ENCODE data around the gene DLG2.

Gene DLG2

GRCh38 chr11:85170184-85170583 is 457.0 kb downstream of the DLG2 start:
- DNase-seq (ENCODE audit: low read depth): no peak
- TF ChIP-seq CTCF (IDR thresholded peaks at IDR 0.05; ENCODE audit: low read depth, low read length, missing control alignments): no peak
- no peak overlapping the region for H3K4me3 ChIP-seq (ENCODE audit: low read depth, low read length)

GRCh38 chr11:85167471-85167870 is 459.7 kb downstream of the DLG2 start:
- no peak for TF ChIP-seq CTCF (IDR thresholded peaks at IDR 0.05; ENCODE audit: low read depth, low read length, missing control alignments)
- no peak for DNase-seq (ENCODE audit: low read depth)
- no peak overlapping the region for H3K4me3 ChIP-seq (ENCODE audit: low read depth, low read length)

GRCh38 chr11:85167038-85167437 is 460.1 kb downstream of the DLG2 start:
- TF ChIP-seq CTCF (IDR thresholded peaks at IDR 0.05; ENCODE audit: low read depth, low read length, missing control alignments): no peak
- DNase-seq (ENCODE audit: low read depth): no peak

GRCh38 chr11:85165819-85166218 is 461.3 kb downstream of the DLG2 start:
- H3K4me3 ChIP-seq (ENCODE audit: low read depth, low read length): no peak overlapping the region
- no peak for TF ChIP-seq CTCF (IDR thresholded peaks at IDR 0.05; ENCODE audit: low read depth, low read length, missing control alignments)
- DNase-seq (ENCODE audit: low read depth): no peak

More at GRCh38 chr11:85167038-85167437, 460.1 kb downstream of the DLG2 start:
- no peak overlapping the region for H3K4me3 ChIP-seq (ENCODE audit: low read depth, low read length)

- no peak overlapping the region for H3K4me3 ChIP-seq (ENCODE audit: low read depth, low read length)
- no peak for DNase-seq (ENCODE audit: low read depth)
- no peak for TF ChIP-seq CTCF (IDR thresholded peaks at IDR 0.05; ENCODE audit: low read depth, low read length, missing control alignments)
Observed at GRCh38 chr11:85164743-85165142, 462.4 kb downstream of the DLG2 start.

GRCh38 chr11:85154294-85154693 is 472.9 kb downstream of the DLG2 start:
- no peak overlapping the region for H3K4me3 ChIP-seq (ENCODE audit: low read depth, low read length)
- TF ChIP-seq CTCF (IDR thresholded peaks at IDR 0.05; ENCODE audit: low read depth, low read length, missing control alignments): no peak
- no peak for DNase-seq (ENCODE audit: low read depth)

GRCh38 chr11:85137597-85137996 is 489.5 kb downstream of the DLG2 start:
- TF ChIP-seq CTCF (IDR thresholded peaks at IDR 0.05; ENCODE audit: low read depth, low read length, missing control alignments): no peak
- no peak overlapping the region for H3K4me3 ChIP-seq (ENCODE audit: low read depth, low read length)
- no peak for DNase-seq (ENCODE audit: low read depth)

All from GM12864 (cell line).